ENCODE data around the gene SCFD2. TPM values are rescaled to one million over a fixed set of nuclear protein-coding genes. Genes with fewer than 3 reads are reported as not detected.

SCFD2 gene
- total and polyA plus RNA-seq, 10 of the 15 experiments (the other 5 are each of a cell fraction or from before 2014, with no cell fraction given): 4.8 to 37.6 (median 24.9) TPM

- no peak for FAIRE-seq
- Histone ChIP-seq H3K4me3 (no peak overlapping the region), H3K27ac (ENCODE audit: control insufficient read depth, insufficient read depth) (no peak overlapping the region), H3K4me1 (ENCODE audit: control insufficient read depth, insufficient read depth, low read length) (no peaks in the 10 kb centered on the region), H3K27me3 (replicated peaks in 1 of 2; ENCODE audit: control insufficient read depth in 2 of 2, insufficient read depth in 2 of 2, low read length in 1 of 2) (no peaks in the 10 kb centered on the region), H3K79me2 (ENCODE audit: control insufficient read depth, insufficient read depth, low read length) (no peaks in the 10 kb centered on the region), H4K20me1 (ENCODE audit: control insufficient read depth, insufficient read depth) (no peaks in the 10 kb centered on the region), H3K9me3 (replicated peaks; ENCODE audit: control insufficient read depth, insufficient read depth, low read length) (no peaks in the 10 kb centered on the region; the same call in 2 of the 3 replicates), H3K4me2 (ENCODE audit: control insufficient read depth, insufficient read depth) (no peak overlapping the region), H3K9ac (ENCODE audit: control insufficient read depth, insufficient read depth, low read length) (no peak overlapping the region), H3K36me3 (ENCODE audit: control insufficient read depth in 2 of 2, insufficient read depth in 2 of 2, low read length in 1 of 2) (no peaks in the 10 kb centered on the region), H2AFZ (ENCODE audit: control insufficient read depth, low read depth, low read length) (no peak overlapping the region)
- ChIA-PET CTCF (no interaction called here), SMC1A (ENCODE audit: uncharacterized antibody, unreplicated experiment) (no interaction called here), POLR2A (no interaction called here), RAD21 (ENCODE audit: unreplicated experiment) (no interaction called here)
- DNase-seq (ENCODE audit: low read depth, low spot score): no peak
- WGBS (ENCODE audit: insufficient coverage, insufficient replicate concordance, low lambda C conversion rate, missing lambda C conversion rate): 48% methylated on average over 1 of the region's 1 CpG
- no TSS peak for BruUV-seq (replicated peaks)
- in situ Hi-C loops (cut with MboI) (no loop called here), intact Hi-C loops (cut with micrococcal nuclease; ENCODE audit: unreplicated experiment) (no loop called here)
- TF ChIP-seq CEBPZ (IDR thresholded peaks at IDR 0.05; ENCODE audit: low read depth, low read length) (no peak), ZSCAN29 (IDR thresholded peaks at IDR 0.05) (no peak), JUNB (IDR thresholded peaks at IDR 0.05) (no peak), ZNF384 (IDR thresholded peaks at IDR 0.05; ENCODE audit: borderline replicate concordance, low read depth, low read length) (no peak), NFXL1 (IDR thresholded peaks at IDR 0.05; ENCODE audit: borderline replicate concordance) (no peak), SPI1 (IDR thresholded peaks at IDR 0.05; ENCODE audit: borderline replicate concordance, insufficient read depth, low read depth, low read length) (no peak), USF1 (IDR thresholded peaks at IDR 0.05; ENCODE audit: borderline replicate concordance, extremely low read length, insufficient read depth, low read depth, low read length) (no peak), E2F4 (IDR thresholded peaks at IDR 0.05; ENCODE audit: low read depth, low read length) (no peak), SUPT20H (IDR thresholded peaks at IDR 0.05; ENCODE audit: borderline replicate concordance, control insufficient read depth, low read depth, low read length) (no peak), NRF1 (conservative IDR thresholded peaks at IDR 0.05; ENCODE audit: low read depth, low read length) (no peak), FOXM1 (IDR thresholded peaks at IDR 0.05; ENCODE audit: low read depth, low read length) (no peak), NFYA (IDR thresholded peaks at IDR 0.05; ENCODE audit: borderline replicate concordance, low read depth, low read length) (no peak), MEF2A (IDR thresholded peaks at IDR 0.05; ENCODE audit: insufficient read depth, low read depth, low read length) (no peak), CHD2 (IDR thresholded peaks at IDR 0.05; ENCODE audit: borderline replicate concordance, low read depth, low read length) (no peak), MXI1 (IDR thresholded peaks at IDR 0.05; ENCODE audit: low read depth, low read length) (no peak), NKRF (conservative IDR thresholded peaks at IDR 0.05) (no peak), TARDBP (IDR thresholded peaks at IDR 0.05; ENCODE audit: borderline replicate concordance) (no peak), POLR2AphosphoS2 (IDR thresholded peaks at IDR 0.05; ENCODE audit: low read depth, low read length) (no peak)
- ATAC-seq: no peak
Observed at GRCh38 chr4:53037892-53038291, 328.0 kb downstream of the SCFD2 start.
